ENCODE results near the gene CCDC157.
"Not testable (repeated sequence)": the region's sequence is repeated elsewhere in the genome, so short reads cannot be mapped to it uniquely, and the experiment has no call there.

Gene CCDC157

DNA sequence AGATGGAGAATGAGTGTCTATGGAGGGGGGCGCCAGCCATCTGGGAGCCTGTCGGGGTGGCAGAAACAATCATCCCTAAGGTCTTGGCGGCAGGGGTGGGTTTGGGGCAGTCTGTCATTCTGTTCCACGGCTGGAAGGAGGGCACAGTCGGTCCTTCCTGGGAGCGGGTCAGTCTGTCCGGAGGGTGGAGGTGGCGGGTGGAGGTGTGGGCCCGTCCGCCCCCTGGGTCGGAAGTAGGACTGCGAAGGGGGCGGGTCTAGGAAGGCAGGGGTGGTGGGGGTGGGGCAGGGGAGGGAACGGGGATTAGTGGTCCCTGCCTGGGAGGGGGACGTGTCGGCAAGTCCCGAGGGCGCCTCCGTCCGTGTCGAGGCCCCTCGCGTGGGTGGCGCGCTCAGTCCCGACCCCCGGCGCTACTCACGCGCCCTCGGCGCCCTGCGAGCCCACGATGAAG, 30.5 kb upstream of the CCDC157 start:
- DNase-seq, result no peak

GRCh38 chr22:30326706-30327362, 30.0 kb upstream of the CCDC157 start, which contains the start of gene TBC1D10A:
Gene TBC1D10A, minus strand, starts transcription at chr22:30326941. Its CDS starts 60 bp downstream, at chr22:30326881.
- peak; percentile 93 for DNase-seq

DNA sequence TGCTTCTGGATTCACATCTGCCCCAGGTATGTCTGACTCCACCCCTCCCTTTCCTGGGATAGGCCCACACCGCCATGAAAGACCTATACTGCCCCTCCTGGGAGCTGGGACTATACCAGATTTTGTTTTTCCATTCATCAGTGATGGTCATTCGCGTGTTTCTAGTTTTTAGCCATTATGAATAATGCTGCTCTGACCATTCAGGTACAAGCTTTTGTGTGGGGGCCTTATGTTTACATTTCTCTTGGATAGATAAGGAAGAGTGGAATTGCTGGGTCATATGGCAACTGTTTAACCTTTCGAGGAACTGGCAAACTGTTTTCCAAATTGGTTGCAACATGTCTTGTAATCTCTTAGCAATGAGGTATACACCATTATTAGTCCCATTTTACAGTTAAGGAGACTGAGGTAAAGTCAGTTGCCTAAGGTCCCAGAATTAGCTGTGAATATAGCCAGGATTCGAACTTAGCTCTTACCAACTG, 28.9 kb upstream of the CCDC157 start:
- no peak for DNase-seq

DNA sequence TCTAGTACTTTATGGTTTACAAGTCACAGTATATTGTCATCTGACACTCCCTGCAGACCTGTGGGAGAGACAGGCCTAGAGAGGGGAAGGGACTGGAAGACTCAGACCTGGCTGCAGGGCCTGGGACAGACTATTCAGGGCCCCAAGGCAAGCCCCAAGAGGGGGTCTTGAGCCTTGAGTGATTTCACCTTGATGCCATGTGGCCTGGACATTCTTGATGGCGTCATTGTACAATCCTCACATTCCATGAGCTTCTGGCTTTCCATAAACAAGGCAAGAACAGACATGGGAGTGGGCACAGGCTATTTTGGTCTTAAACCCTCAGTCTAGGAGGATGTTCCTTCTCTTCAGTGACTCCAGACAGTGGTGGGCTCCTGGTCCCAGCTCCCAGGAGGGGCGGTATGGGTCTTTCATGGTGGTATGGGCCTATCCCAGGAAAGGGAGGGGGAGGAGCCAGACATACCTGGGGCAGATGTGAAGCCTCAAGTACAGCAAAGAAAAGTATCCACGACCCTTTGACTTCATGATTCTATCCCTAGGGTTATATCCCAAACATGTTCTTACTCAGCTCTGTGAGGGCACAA, 28.2 kb upstream of the CCDC157 start:
- no peak for DNase-seq

DNA sequence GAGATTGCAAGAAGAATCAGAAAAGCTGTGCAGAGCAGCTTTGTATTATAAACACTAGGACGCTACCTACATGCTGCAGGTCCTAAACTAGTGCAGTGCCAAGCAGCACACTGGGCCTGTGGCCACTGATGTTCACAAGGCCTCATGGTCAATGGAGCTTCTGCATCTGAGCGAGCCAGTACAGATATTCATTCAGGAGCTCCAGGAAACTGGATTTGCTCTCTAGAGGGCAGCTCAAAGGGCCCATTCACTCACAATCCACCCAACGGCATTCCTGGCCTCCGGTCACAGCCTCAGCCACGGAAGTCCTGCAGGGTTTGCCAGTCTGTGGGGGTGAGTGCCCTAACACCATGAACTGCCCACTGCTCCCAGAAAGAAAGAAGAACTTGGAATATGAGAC, 24.3 kb upstream of the CCDC157 start:
- no peak for DNase-seq

DNA sequence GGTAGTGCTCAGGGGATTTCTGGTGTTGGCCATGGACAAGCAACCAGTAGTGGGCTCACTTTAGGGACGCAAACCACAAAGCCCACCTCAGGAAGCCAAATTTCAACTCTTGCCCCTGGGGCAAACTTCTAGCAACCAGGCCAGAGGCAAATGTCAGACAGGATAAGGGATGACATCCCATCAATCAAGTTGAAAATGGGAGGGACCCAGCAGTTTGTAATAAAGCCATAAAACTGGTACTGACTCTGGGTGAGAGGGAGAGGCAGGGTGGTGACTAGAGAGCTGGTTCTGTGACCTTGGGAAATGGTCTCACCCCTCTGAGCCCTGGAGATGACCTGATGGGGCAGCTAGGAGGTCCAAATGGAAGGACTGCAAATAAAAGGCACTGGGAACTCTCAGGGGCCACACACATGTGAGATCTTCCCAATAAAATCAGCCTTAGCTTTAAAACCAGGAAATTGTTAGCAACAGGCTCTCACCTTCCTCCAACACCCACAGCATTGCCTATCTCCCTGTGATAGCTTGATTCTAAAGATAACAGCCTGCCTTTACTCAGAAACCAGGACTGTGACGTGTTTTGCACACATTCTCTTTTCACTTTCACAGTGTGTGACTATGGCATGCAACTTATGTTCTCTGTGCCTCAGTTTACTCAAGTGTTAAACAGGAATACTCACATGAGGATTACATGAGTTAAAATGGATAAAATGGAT, 23.7 kb upstream of the CCDC157 start:
- no peak for DNase-seq

GRCh38 chr22:30333707-30334087, 23.1 kb upstream of the CCDC157 start:
- no peak for DNase-seq

DNA sequence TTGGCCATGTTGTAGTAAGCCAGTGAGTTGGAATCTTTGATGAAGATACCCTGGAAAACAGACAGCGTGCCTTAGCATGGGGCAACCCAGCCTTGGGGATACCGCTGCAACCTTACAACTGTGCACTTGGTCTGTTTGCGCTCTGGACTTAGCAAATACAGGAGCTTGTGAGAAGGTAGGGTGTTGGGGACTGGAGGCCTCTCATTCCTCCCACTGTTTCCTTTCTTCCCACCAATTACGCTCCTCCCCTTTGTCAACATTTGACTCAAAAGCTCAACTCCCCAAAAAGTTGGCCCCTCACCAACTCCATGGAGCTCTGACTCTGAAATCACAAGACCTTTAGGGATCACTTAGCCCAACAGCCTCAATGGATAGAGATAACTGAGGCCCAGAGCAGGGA, 22.2 kb upstream of the CCDC157 start:
- no peak for DNase-seq

- DNase-seq, result no peak
Measured at GRCh38 chr22:30335236-30335635, 21.6 kb upstream of the CCDC157 start.

GRCh38 chr22:30336752-30337460, 19.9 kb upstream of the CCDC157 start:
- no peak for DNase-seq

DNA sequence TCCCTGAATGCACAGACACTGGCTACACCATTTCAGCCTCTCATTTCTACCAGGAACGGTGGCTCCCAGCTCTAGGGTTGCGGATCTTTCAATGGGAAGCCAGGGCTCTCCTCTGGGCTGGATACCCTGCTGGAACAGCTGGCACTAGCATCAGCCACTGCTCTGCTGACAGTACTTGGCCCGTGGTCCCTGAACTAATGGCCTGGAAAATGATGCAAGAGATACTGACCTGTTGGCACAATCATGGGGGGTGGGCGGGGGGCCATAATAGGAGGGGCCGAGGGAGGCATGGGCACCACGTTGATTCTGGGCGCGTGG, 19.4 kb upstream of the CCDC157 start:
- no peak for DNase-seq

- DNase-seq, result not testable (repeated sequence)
Measured at GRCh38 chr22:30338341-30338740, 18.5 kb upstream of the CCDC157 start.

GRCh38 chr22:30338802-30339201, 18.0 kb upstream of the CCDC157 start:
- no peak for DNase-seq

GRCh38 chr22:30340911-30341685, 15.7 kb upstream of the CCDC157 start:
- no peak for DNase-seq

- DNase-seq, result no peak
Measured at GRCh38 chr22:30344447-30345200, 12.2 kb upstream of the CCDC157 start.

DNA sequence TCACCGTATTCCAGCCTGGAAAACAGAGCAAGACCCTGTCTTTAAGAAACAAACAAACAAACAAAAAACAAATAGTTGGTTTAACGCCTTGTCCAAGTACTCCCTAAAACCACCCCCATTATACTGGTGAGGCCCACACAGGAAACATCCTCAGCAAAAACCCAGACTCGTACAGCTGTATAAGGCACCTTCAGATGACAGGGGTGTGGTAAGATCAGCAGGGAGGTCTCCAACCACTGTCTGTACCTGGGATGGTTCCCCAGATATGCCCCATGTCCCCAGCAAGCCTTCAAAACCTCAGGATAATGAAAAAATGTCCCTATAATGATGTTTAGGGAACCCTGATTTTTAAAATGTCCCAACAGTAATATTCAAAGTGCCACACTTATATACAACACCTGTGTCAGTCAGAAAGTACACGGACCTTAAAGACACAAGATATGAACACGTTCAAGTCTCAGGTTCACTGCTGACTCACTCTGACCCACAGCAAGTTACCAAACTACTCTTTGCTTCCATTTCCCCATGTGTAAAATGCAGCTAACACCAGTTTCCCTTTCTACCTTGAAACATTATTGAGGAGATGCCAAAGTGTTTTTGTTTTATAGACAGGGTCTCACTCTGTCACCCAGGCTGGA, 9.4 kb upstream of the CCDC157 start:
- no peak for DNase-seq

- no peak for DNase-seq
Measured at GRCh38 chr22:30348404-30348803, 8.4 kb upstream of the CCDC157 start.

- no peak for DNase-seq
Measured at GRCh38 chr22:30348809-30349208, 8.0 kb upstream of the CCDC157 start.

DNA sequence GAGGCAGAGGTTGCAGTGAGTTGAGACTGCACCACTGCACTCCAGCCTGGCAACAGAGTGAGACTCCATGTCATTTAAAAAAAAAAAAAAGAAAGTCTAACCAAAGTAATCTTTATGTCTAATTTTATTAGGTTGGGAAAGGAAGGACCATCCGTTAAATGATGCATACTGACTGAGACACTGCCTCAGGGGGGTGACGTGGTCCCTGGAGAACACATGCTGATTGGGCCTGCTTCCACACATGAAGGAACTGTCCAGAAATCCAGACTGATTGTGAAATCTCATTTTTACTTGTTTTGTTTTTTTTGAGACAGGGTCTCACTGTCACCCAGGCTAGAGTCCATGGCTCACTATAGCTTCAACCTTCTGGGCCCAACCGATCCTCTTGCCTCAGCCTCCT, 5.6 kb upstream of the CCDC157 start:
- DNase-seq, result no peak

DNA sequence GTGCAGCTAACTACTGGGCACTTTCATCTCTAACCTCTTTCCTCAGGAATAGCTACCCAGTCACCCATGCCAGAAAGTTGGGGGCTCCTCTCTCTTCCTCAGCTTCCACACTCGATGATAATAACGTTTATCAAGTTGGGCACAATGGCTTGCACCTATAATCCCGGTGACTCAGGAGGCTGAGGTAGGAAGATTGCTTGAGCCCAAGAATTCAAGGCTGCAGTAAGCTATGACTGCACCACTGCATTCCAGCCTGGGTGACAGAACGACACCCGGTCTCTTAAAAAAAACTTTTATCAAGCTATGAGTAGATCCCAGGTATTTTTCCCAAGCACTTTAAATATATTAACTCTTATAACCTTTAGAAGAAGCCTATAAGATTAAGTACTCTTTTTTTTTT, 2.2 kb upstream of the CCDC157 start:
- no peak for DNase-seq

- no peak for DNase-seq
Measured at GRCh38 chr22:30357236-30357570, 396 bp downstream of the CCDC157 start.
